Astrocyte of the spinal cord (primary cell): ENCODE results near the gene MTFR1L.
A peak's percentile ranks its signal among the peaks of the same experiment; 100 is the strongest.

Experiments used
- DNase-seq: peaks from one replicate; pipeline ENCODE4 v3.0.0; 2011; ENCODE audit warnings: low read depth, low spot score
- H3K4me3 ChIP-seq: 2 replicates; pipeline ENCODE4 v1.5.1; 2011; ENCODE audit warnings: low read depth, mild to moderate bottlenecking, low read length, moderate library complexity
- CTCF ChIP-seq: IDR thresholded peaks from 2 replicates; pipeline ENCODE4 v1.5.1; 2012; ENCODE audit warnings: low read depth, mild to moderate bottlenecking, low read length, inconsistent platforms
- in situ Hi-C: cut with HindIII; loops from 2 replicates; pipeline ENCODE4 v1.10.0; 2017; ENCODE audit warnings: low sequenced_read_pairs

The MTFR1L gene

GRCh38 chr1:25819491-25820246 lies at the start of gene MTFR1L:
Gene MTFR1L, plus strand, starts transcription at chr1:25819954. Its CDS starts 3,151 bp downstream, at chr1:25823105.
- TF ChIP-seq CTCF: no peak
- peak; percentile 73 for DNase-seq
- in situ Hi-C loops: no loop called here
- peak within 1 kb of the TSS; percentile 91 for H3K4me3 ChIP-seq

DNA sequence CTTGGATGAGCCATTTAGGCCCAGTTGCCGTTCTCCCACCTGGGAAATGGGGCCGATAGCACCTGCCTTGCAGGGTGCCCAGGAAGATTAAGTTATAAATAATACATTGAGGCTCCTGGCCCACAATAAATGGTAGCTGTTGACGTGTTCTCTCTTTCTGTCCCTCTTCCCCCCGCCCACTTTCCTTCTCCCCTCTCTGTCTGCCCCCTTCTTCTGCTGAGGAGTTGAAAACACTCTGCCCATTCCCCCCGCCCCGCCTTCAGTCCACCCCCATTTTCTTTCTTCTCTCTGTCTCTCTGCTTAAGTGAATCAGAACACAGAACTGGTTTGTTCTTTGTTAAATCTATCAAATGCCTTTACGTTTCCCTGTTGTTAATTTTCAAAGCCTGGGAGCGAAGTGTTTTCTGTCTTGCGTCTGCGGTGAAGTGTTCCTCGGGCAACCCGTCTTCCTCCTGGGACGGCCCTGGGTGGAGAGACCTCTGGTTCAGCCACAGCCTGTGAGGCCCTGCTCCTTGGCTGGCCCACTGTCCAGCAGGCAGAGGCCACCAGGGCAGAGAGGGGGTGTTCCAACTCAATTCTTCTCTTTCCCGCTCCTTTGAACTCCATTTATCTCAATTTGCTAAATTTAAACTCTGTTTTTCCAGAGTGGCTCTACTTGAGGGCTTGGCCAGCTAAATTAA lies 49.1 kb upstream of the MTFR1L start:
- in situ Hi-C loops: no loop called here
- H3K4me3 ChIP-seq: no peak overlapping the region
- TF ChIP-seq CTCF: no peak
- DNase-seq: no peak

DNA sequence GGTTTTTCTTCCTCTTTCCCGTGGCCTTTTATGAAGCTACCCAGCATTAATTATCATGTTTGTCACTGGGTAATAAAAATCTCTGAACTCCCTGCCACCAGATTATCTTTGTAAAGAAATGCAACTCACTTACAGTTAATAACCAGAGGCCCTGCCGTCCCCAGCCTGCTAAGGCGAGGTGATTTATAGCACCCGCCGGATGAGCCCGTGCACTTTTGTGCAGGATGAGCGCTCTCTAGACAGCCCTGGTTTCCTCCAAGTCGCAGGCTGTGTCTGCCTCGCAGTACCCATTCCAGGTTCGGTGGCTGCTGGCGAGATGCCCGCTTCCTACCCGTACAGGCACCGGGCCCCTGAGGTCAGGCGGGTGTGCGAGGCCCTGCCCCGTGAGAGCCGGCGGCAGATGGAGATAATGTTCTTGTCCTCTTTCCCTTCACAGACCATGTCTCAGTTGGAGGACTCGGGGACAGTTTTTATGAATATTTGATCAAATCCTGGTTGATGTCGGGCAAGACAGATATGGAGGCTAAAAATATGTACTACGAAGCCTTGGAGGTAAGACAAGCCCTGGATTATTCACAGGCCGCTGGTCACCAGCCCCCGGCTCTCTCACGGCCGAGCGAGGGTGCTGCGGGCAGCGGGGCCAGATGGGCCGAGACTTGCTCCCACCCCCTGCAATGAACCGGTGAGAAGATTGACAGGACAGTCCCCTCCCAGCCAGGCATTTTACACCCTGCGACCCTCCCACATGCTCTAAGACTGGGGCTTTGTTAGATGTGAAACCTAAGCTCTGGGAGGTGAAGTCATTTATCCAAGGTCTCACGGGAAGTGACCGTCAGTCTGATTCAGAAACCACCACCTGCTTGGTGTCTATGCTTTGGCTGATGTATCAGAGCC lies 48.3 kb upstream of the MTFR1L start:
- in situ Hi-C loops: no loop called here
- no peak overlapping the region for H3K4me3 ChIP-seq
- DNase-seq: no peak
- no peak for TF ChIP-seq CTCF

DNA sequence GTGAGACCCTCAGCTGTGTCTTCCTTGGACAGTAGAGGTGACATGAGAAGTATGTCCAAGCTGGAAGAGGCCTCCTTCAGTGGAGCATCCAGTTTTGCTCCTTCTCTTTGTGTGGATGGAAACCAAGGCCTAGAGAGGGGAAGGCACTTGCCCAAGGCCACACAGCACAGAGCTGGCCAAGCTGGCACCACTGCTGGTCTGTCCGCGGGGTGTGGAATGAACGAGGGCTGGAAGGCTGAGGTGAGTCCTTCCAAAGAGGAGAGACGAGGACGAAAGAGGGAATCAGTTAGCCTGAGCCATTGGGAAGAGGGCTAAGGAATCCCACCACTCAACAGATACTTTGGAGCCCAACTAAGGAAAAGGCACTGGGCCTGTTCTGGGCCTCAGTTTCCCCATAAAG lies 47.6 kb upstream of the MTFR1L start:
- no peak overlapping the region for H3K4me3 ChIP-seq
- TF ChIP-seq CTCF: no peak
- DNase-seq: no peak
- in situ Hi-C loops: no loop called here

- H3K4me3 ChIP-seq: no peak overlapping the region
- in situ Hi-C loops: no loop called here
- no peak for DNase-seq
- TF ChIP-seq CTCF: no peak
Observed at GRCh38 chr1:25772692-25773245, 47.0 kb upstream of the MTFR1L start.
